Amygdala (tissue), 56 donors: Measurements from ENCODE around the gene AP2S1.
A peak's percentile ranks its signal among the peaks of the same experiment; 100 is the strongest.
"Not testable (repeated sequence)": the region's sequence is repeated elsewhere in the genome, so short reads cannot be mapped to it uniquely, and the experiment has no call there.

Experiments used
- DNase-seq, 56 donors: peaks; one replicate each; lab custom pipeline; 2025; lab: John Stamatoyannopoulos, UW

AP2S1 gene

GRCh38 chr19:46845959-46846459, 4.6 kb downstream of the AP2S1 start:
- no peak for DNase-seq

- no peak for DNase-seq
Measured at GRCh38 chr19:46844067-46844489, 6.6 kb downstream of the AP2S1 start.

GRCh38 chr19:46842791-46843190, 7.9 kb downstream of the AP2S1 start:
- DNase-seq, result no peak

- DNase-seq, result peak in 1 of 56 donors; percentile 20
Measured at GRCh38 chr19:46841458-46842083, 9.1 kb downstream of the AP2S1 start.

GRCh38 chr19:46840498-46840942, 10.1 kb downstream of the AP2S1 start:
- peak in 23 of 56 donors; percentile 11 to 56 (median 23) for DNase-seq

- no peak for DNase-seq
Measured at GRCh38 chr19:46839752-46840497, 10.7 kb downstream of the AP2S1 start.

- DNase-seq, result no peak
Measured at GRCh38 chr19:46838160-46838559, 12.5 kb downstream of the AP2S1 start.

GRCh38 chr19:46834984-46835383, 15.7 kb downstream of the AP2S1 start:
- DNase-seq, result no peak

GRCh38 chr19:46834121-46834520, 16.5 kb downstream of the AP2S1 start:
- no peak for DNase-seq

GRCh38 chr19:46830864-46831263, 19.8 kb downstream of the AP2S1 start:
- no peak for DNase-seq

- DNase-seq, result no peak
Measured at GRCh38 chr19:46828484-46828883, 22.2 kb downstream of the AP2S1 start.

GRCh38 chr19:46825731-46826055, 25.0 kb downstream of the AP2S1 start:
- no peak for DNase-seq

GRCh38 chr19:46824890-46825730, 25.5 kb downstream of the AP2S1 start:
- DNase-seq, result peak in 2 of 56 donors; percentile 20 to 39

GRCh38 chr19:46823049-46823448, 27.6 kb downstream of the AP2S1 start:
- DNase-seq, result no peak

- not testable (repeated sequence) for DNase-seq
Measured at GRCh38 chr19:46822410-46822787, 28.2 kb downstream of the AP2S1 start.

- no peak for DNase-seq
Measured at GRCh38 chr19:46821512-46822409, 28.9 kb downstream of the AP2S1 start.

- DNase-seq, result no peak
Measured at GRCh38 chr19:46818812-46819211, 31.8 kb downstream of the AP2S1 start.

- no peak for DNase-seq
Measured at GRCh38 chr19:46815833-46816627, 34.6 kb downstream of the AP2S1 start.

- peak in 1 of 56 donors; percentile 9 for DNase-seq
Measured at GRCh38 chr19:46813839-46814358, 36.7 kb downstream of the AP2S1 start.
